Measurements from ENCODE around the gene KIF20A.

GRCh38 chr5:138233280-138233679 is 54.4 kb downstream of the KIF20A start:
- no peak for TF ChIP-seq CTCF (IDR thresholded peaks at IDR 0.05)
- no peak for TF ChIP-seq POLR2A (IDR thresholded peaks at IDR 0.05)
